Choroid plexus epithelial cell (primary cell): ENCODE results near the gene MBOAT2.

Source experiments
- DNase-seq: peaks from one replicate; pipeline ENCODE4 v3.0.0-alpha.2; 2010; ENCODE audit warnings: low read depth
- H3K4me3 ChIP-seq: 2 replicates; pipeline ENCODE4 v1.5.1; 2011; ENCODE audit warnings: low read depth, mild to moderate bottlenecking, control low read depth, low read length, moderate library complexity
- TF ChIP-seq, protein P1 (sequence below): conservative IDR thresholded peaks from 2 replicates; pipeline ENCODE4 v1.5.1; 2011; ENCODE audit warnings: low read depth, mild to moderate bottlenecking, control low read depth, inconsistent platforms, low read length, moderate library complexity

Gene MBOAT2

GRCh38 chr2:8962890-8963289 lies 40.6 kb downstream of the MBOAT2 start:
- H3K4me3 ChIP-seq = no peak overlapping the region
- TF ChIP-seq, protein P1, sequence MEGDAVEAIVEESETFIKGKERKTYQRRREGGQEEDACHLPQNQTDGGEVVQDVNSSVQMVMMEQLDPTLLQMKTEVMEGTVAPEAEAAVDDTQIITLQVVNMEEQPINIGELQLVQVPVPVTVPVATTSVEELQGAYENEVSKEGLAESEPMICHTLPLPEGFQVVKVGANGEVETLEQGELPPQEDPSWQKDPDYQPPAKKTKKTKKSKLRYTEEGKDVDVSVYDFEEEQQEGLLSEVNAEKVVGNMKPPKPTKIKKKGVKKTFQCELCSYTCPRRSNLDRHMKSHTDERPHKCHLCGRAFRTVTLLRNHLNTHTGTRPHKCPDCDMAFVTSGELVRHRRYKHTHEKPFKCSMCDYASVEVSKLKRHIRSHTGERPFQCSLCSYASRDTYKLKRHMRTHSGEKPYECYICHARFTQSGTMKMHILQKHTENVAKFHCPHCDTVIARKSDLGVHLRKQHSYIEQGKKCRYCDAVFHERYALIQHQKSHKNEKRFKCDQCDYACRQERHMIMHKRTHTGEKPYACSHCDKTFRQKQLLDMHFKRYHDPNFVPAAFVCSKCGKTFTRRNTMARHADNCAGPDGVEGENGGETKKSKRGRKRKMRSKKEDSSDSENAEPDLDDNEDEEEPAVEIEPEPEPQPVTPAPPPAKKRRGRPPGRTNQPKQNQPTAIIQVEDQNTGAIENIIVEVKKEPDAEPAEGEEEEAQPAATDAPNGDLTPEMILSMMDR = no peak
- no peak for DNase-seq

- TF ChIP-seq, protein P1 = no peak
- H3K4me3 ChIP-seq = no peak overlapping the region
- peak; percentile 41 for DNase-seq
These were observed 45.9 kb downstream of the MBOAT2 start for GRCh38 chr2:8957628-8958027.

DNA sequence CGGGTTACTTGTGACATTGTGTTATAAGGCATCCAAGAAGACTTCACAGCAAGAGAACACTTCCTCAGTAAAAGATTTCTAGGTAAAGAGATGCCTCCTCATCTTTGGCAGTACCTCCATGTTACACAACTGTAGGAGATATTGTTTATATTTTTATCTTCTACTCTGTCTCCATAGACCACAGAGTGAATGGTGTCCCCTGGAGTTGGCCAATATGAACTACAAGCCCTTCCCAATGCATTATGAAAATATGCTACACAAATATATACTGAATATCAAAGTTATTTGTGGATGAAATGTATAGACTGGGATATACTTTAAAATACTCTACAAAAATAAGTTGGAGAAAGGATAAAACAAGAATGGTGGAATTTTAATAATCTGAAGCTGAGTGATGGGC lies 46.7 kb downstream of the MBOAT2 start:
- no peak for DNase-seq
- no peak overlapping the region for H3K4me3 ChIP-seq

DNA sequence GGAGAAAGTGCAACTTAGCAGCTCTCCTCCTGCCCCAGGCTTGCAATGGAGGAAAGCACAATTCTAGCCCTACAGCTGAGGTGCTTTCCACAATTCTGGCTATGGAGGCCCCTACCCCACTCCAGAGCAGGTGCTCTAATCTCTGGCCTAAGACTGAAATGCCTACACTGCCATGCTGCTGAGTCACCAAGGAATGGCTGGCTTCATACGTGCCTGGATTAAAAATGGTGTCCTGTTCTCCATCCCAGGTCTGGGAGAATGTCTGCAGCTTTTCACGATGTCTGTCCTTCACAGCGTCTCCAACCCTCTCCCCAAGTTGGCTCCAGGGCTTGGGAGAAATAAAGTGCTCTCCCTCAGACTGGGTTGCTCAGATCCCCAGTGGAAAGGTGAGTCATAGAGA lies 48.5 kb downstream of the MBOAT2 start:
- H3K4me3 ChIP-seq = no peak overlapping the region
- TF ChIP-seq, protein P1 = no peak
- DNase-seq = no peak

More for the DNA sequence above, 46.7 kb downstream of the MBOAT2 start:
- TF ChIP-seq, protein P1 = peak; percentile 28

DNA sequence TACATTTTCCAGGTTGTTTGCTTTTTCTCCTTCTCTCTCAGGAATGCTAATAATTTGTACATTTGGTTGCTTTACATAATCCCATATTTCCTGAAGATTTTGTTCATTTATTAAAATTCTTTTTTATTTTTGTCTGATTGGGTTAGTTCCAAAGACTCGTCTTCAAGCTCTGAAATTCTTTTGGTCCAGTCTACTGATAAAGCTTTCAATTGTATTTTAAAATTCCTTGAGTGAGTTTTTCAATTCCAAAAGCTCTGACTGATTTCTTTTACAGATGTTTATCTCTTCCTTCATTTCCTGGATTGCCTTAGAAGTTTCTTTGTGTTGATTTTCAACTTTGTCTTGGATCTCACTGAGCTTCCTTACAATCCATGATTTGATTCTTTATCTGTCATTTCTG lies 50.0 kb downstream of the MBOAT2 start:
- TF ChIP-seq, protein P1 = no peak
- no peak for DNase-seq
- H3K4me3 ChIP-seq = no peak overlapping the region

DNA sequence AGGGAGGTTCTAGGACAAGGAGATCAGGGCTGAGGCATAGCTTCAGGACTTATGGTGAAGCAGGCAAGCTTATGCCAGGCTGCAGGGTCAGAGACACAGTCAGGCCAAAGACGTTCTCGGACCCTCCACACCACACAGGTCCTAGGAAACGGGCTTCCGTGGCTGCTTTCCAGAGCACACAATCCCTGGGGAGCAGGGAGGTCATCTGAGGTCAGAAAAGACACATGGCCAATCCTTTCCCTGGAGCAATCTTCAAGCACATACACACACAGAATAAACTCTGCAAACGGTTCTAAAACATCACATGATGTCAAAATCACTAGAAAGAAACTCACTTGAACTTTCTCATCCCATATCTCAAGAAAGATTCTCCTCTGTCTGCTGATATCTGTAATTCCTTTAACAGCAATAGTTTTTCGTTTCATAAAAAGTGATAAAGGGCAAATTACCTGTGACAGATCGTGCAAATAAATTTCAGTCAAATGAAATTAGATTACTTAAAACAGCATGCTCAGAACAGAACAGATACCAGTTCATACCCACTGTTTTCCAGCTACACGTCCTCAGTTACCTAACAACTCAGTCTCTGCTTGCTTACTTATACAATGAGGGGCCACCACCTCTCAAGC lies 63.9 kb downstream of the MBOAT2 start:
- H3K4me3 ChIP-seq = no peak overlapping the region
- TF ChIP-seq, protein P1 = no peak
- DNase-seq = no peak

DNA sequence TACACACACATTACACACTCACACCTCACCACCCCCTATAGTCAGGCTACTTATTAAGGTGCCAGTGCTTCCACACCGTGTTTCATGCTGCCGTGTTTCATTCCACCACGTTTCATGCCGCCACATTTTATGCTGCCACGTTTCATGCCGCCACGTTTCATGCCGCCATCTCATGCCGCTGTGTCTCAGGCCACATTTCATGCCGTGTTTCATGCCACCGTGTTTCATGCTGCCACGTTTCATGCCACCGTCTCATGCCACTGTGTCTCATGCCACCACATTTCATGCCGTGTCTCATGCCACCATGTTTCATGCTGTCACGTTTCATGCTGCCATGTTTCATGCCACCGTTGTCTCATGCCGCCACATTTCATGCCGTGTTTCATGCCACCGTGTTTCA lies 65.1 kb downstream of the MBOAT2 start:
- no peak overlapping the region for H3K4me3 ChIP-seq
- DNase-seq = no peak
- TF ChIP-seq, protein P1 = no peak
